Fibroblast of the aortic adventitia (primary cell): ENCODE measurements around the gene HOXB3. TPM values are rescaled to one million over a fixed set of nuclear protein-coding genes. Genes with fewer than 3 reads are reported as not detected.
A peak's percentile ranks its signal among the peaks of the same experiment; 100 is the strongest.

Experiments
- DNase-seq: peaks from one replicate; pipeline ENCODE4 v3.0.0-alpha.2; 2010; ENCODE audit warnings: low read depth
- H3K4me3 ChIP-seq: 2 replicates; pipeline ENCODE4 v1.5.1; 2011; ENCODE audit warnings: low read depth, mild to moderate bottlenecking, control low read depth, low read length, moderate library complexity
- total RNA-seq: library from RNA; depleted of rRNA; stranded (reverse); fragments of >200 nt; gene quantifications from 2 replicates; pipeline ENCODE4 v1.2.3, GENCODE V29; 2012; ENCODE audit warnings: low replicate concordance
- TF ChIP-seq, protein P1 (sequence below): IDR thresholded peaks from 2 replicates; pipeline ENCODE4 v1.5.1; 2011; ENCODE audit warnings: mild to moderate bottlenecking, low read length, control low read depth, inconsistent platforms; ENCODE audit not compliant: insufficient read depth

The HOXB3 gene
- total RNA-seq, 1 donor = 9.7 TPM

DNA sequence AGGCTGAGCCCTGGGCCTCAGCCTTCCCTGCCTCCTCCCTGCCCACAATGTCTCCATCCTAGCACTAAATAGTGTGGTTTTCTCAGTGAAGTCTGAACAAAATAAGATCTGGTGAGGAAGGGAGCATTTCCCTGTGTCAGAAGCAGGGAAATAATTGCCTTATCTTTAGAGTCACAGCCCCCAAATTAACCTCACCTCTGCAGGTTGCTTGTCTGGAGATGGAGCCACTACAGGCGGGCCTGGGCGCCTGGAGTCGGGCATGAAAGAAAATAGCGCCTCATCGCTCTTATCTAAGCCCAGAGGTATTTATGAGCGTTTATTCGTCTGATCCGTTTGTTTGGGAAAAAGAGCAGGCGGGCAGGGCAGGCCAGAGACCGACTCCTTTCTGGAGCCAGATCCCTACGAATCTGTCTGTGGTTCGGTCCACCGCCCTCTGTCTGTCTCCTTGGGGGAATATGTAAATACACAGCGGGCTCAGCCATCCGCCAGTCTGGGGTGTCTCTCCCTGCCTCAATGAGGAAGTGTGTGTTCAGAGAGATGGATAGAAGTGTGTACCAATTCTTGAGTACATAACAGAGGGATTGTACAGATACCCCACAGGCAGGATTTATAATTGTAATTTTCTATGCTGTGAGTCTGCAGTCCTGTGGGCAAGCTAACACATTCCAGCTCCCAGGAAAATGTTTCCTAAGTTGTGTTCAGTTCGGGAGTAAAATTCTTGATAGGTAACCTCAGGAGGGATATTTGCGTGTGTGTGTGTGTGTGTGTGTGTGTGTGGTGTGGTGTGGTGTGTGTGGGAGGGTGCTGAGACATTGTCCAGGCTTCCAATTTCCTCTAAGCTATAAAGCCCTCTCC, 10.4 kb upstream of the HOXB3 start:
- DNase-seq = no peak
- TF ChIP-seq, protein P1, sequence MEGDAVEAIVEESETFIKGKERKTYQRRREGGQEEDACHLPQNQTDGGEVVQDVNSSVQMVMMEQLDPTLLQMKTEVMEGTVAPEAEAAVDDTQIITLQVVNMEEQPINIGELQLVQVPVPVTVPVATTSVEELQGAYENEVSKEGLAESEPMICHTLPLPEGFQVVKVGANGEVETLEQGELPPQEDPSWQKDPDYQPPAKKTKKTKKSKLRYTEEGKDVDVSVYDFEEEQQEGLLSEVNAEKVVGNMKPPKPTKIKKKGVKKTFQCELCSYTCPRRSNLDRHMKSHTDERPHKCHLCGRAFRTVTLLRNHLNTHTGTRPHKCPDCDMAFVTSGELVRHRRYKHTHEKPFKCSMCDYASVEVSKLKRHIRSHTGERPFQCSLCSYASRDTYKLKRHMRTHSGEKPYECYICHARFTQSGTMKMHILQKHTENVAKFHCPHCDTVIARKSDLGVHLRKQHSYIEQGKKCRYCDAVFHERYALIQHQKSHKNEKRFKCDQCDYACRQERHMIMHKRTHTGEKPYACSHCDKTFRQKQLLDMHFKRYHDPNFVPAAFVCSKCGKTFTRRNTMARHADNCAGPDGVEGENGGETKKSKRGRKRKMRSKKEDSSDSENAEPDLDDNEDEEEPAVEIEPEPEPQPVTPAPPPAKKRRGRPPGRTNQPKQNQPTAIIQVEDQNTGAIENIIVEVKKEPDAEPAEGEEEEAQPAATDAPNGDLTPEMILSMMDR = no peak
- H3K4me3 ChIP-seq = no peak overlapping the region

DNA sequence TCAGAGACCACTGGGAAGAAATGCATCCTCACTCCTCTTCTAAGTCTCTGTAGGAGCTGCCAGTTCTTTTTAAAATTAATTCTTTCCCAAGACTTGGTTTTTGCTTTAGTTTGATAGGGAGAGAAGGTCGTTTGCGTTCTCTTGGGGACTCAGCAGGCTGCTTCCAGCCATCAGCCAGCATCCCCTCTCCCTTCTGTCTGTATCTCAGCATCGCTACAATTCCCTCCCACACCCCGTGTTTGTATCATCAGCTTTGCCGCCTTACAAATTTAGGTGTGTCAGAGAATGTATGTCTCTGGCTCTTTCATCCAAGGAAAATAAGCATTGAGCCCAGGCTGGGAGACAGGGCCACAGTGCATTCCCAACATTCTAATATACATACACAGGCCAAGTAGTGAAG, 9.3 kb upstream of the HOXB3 start:
- DNase-seq = no peak
- no peak overlapping the region for H3K4me3 ChIP-seq
- TF ChIP-seq, protein P1 = no peak

DNA sequence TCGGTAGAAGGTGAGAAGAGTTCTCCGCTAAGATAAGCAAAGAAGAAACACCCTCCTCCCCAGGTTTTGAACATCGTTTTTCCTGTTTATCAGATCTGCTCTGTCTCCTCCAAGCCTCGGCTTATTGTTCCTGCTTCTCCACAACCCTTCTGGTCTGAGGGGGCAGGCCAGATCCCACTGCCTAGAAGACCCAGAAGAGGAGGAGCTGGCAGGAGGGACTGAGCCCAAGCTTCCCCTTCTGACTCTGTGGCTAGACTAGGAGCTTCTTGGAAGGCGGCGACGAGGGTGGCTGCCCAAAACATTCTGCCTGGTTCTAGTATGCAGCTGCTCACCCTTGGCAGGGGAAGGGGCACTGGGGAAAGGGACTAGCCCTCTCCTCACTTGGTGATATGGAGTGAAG, 8.7 kb upstream of the HOXB3 start:
- TF ChIP-seq, protein P1 = no peak
- no peak for DNase-seq
- no peak overlapping the region for H3K4me3 ChIP-seq

DNA sequence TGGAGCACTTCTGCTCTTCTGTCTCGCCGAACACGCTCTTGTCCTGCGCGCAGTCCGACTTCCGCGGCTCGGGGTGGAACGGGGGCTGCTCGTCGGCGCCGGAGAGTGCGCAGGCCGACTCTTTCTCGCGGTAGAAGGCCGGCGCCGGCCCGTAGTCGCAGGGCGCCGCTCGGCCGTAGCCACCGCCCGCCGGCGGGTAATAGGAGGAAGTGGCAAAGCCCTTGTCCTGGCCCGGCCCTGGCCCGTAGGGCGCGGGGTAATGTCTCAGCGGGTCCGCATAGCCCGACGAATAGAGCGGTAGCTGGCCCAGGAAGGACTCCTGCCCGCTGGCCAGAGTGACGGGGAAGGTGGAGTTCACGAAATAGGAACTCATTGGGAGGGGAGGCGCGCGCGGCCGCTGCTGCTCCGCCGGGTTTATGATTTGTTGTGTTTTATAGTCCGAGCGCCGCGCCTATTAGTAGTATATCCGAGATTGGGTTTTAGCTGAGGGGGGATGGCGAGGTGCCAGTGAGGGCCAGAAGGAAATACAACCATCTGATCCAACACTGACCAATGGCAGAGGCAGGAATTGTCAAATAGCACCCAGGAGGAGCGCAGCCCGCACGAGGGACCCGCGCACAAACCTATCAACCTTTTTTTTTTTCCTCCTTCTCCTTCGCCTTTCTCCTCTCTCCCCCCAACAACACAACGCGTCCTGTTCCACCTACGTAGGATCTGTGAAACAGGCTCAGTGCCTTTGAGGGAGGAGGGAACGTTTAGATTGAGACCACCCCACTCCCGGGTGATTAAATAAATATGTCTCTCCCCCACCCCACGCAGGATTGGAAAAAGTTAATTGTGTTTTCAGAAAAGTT, 8.0 kb upstream of the HOXB3 start:
- H3K4me3 ChIP-seq = peak overlapping the region; percentile 70
- DNase-seq = peak; percentile 65
- TF ChIP-seq, protein P1 = no peak

DNA sequence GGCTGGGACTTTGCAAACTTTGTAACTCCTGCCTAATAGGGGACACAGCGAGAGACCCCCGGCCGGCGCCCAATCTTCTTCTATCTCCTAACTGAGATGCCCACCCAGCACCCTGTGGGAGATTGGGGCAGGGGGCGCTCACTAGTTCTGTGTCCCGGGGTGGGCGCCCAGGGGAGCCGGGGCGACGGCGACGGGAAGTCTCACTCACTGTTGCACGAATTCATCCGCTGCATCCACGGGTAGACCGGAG, 7.4 kb upstream of the HOXB3 start:
- TF ChIP-seq, protein P1 = no peak
- DNase-seq = no peak
- H3K4me3 ChIP-seq = peak overlapping the region; percentile 70

DNA sequence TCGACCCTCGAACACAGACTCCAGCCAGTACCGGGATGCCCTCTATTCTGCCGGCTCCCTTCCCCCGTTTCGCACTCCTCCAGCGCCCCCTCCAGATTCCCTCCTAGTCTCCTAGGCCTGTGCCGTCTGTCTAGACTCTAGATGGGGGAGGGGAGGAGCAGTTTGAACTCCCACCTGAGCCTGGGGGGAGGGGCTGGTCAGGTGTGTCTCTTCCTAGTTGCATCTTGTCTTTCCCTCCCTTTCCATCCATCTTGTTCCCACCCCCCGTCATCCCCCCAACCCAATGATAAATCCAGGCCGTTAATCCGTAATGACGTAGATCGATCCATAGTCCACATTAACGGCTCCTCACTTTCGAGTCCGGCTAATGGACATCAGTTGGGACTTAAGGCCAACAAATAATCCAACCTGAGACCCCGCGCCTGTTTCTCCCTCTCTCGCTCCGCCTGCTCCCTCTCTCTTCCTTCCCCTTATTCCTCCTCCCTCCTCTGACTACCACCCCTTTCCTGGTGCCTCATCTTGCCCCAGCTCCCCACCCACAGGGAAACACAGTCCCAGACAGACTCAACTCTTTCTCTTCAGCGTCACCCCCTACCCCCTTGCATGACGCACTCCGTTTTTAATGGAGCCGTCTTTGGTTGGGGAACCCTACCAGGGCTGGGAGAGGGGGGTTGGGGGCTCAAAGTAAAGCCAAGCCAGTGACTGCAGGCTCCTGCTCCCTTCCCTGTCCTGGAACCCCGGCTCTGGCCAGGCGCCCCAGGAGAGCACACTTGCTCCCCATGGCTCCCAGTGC, 6.9 kb upstream of the HOXB3 start:
- H3K4me3 ChIP-seq = peak overlapping the region; percentile 70
- no peak for DNase-seq
- TF ChIP-seq, protein P1 = no peak
